Activated T-cell treated with anti-CD3 and anti-CD28 coated beads, Interleukin-2, amount 50 U/mL, for 24 hours (primary cell): ENCODE data around the gene TMEM100.

ENCODE experiments used
- DNase-seq: peaks from one replicate; pipeline ENCODE4 v3.0.0-alpha.2; 2020
- H3K27ac Mint-ChIP-seq: 2 replicates; pipeline ENCODE4 v1.8.0; 2020; ENCODE audit warnings: mild to moderate bottlenecking, mixed read lengths
- H3K27me3 Mint-ChIP-seq: 2 replicates; pipeline ENCODE4 v1.8.0; 2020; ENCODE audit warnings: mixed read lengths
- H3K36me3 Mint-ChIP-seq: 2 replicates; pipeline ENCODE4 v1.8.0; 2020; ENCODE audit warnings: low read depth, mixed read lengths
- H3K4me1 Mint-ChIP-seq: 2 replicates; pipeline ENCODE4 v1.8.0; 2020; ENCODE audit warnings: low read depth, mixed read lengths
- H3K4me3 Mint-ChIP-seq: 2 replicates; pipeline ENCODE4 v1.8.0; 2020; ENCODE audit warnings: mild to moderate bottlenecking, moderate library complexity, mixed read lengths
- H3K9me3 Mint-ChIP-seq: 2 replicates; pipeline ENCODE4 v1.8.0; 2020; ENCODE audit warnings: mixed read lengths

TMEM100 gene

DNA sequence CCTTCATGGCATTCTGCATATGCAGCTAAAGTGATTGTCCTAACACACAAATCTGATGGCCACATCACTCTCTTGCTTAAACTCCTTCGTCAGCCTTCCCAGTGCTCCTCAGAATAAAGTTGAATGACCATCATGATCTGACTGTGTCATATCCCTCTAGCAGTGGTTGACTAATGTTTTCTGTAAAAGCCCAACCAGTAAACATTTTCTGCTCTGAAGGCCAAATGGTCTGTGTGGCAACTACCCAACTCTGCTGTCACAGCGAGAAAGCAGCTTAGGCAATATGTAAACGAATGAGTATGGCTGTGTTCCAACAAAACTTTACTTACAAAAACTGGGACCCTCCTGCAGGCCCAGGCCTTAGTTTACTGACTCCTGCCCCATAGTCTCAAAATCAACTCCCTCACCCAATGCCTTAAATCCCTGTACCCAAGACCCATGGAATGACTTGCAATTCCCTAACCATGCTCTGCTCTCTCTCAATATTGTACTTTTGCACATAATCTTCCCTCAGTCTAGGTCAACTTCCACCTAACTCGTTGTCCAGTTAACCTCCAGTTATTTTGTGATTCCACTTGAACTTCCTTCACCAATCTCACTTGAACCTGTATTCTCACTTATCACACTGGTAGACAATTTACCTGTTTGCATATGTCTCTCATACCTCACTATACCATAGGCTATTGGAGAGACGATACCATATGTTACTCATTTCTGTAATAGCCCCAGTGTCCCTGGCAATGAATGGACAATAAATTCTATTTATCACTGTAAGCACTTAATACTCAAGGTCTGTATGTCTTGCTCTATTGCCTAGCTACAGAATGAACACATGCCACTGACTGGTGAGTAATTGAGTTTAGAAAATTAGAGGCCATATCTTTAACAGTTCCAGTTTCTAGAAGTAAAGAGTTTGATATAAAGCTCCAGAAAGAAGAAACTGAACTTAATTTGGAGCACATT, 29.1 kb downstream of the TMEM100 start:
- H3K27me3 Mint-ChIP-seq: peaks cover 23% of the 10 kb centered on the region
- DNase-seq: no peak
- H3K27ac Mint-ChIP-seq: no peak overlapping the region
- H3K4me3 Mint-ChIP-seq: no peak overlapping the region
- no peaks in the 10 kb centered on the region for H3K36me3 Mint-ChIP-seq
- H3K4me1 Mint-ChIP-seq: no peaks in the 10 kb centered on the region
- H3K9me3 Mint-ChIP-seq: no peaks in the 10 kb centered on the region

GRCh38 chr17:55692276-55692675, 30.4 kb downstream of the TMEM100 start:
- H3K4me1 Mint-ChIP-seq: no peaks in the 10 kb centered on the region
- H3K27ac Mint-ChIP-seq: no peak overlapping the region
- H3K9me3 Mint-ChIP-seq: no peaks in the 10 kb centered on the region
- DNase-seq: no peak
- no peaks in the 10 kb centered on the region for H3K36me3 Mint-ChIP-seq
- H3K27me3 Mint-ChIP-seq: peaks cover 21% of the 10 kb centered on the region
- H3K4me3 Mint-ChIP-seq: no peak overlapping the region

DNA sequence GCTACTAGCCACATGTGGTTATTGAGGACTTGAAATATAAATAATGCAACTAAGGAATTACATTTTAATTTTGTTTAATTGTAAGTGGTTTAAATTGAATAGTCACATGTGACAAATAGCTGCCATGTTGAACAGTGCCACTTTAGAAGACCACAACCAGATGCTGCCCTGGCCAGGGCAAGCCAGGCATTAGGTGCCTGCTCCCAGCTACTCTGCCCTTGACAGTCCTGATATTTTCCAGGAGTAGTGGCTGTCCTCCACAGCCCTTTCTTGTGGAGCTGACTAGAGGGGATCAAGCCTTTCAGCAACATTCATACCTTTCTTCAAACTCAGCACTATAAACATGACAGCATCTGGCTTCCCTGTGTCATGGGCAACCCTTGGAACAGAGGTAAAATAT, 31.0 kb downstream of the TMEM100 start:
- peaks cover 23% of the 10 kb centered on the region for H3K27me3 Mint-ChIP-seq
- H3K27ac Mint-ChIP-seq: no peak overlapping the region
- no peak overlapping the region for H3K4me3 Mint-ChIP-seq
- H3K36me3 Mint-ChIP-seq: no peaks in the 10 kb centered on the region
- no peaks in the 10 kb centered on the region for H3K4me1 Mint-ChIP-seq
- no peak for DNase-seq
- no peaks in the 10 kb centered on the region for H3K9me3 Mint-ChIP-seq

DNA sequence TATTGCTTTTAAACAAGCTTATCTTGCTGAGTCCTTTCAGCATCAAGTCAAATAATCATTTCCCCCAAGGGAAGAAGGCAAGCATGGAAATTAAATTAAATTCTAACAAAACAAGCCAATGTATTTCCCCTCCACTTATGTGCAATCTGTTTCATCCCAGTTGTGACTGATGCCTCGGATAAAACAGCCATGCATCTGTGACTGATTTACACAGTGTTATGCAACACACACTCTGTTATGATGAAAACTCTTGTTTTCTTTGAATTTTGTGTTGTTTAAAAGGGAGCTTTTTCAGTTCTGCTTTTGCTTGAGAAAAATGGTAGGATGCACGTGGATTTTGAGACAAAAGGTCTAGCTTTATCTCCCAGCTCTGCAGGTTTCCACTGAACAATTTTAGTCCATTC, 32.6 kb downstream of the TMEM100 start:
- Mint-ChIP-seq H3K27me3 (peaks cover 26% of the 10 kb centered on the region), H3K4me1 (no peaks in the 10 kb centered on the region), H3K27ac (no peak overlapping the region), H3K36me3 (no peaks in the 10 kb centered on the region), H3K9me3 (no peaks in the 10 kb centered on the region), H3K4me3 (no peak overlapping the region)
- DNase-seq: no peak

DNA sequence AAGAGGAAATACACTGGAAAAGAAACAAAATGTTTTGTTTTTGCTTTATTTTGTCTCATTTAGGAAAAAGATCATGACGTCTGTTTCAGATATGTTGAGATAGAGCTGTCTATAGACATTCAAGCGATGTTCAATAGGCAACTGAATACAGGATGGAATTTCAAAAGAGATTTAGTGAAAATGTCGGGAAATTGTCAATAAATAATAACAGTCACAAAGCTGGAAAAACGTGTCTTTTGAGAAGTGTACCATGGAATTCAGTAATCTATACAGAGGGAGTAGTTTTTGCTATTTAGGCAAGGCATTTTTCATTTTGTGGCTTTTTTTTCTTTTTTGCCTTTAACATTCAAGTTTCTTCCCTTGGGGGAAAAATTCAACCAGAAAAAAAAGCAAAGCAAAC, 33.0 kb downstream of the TMEM100 start:
- Mint-ChIP-seq H3K36me3 (no peaks in the 10 kb centered on the region), H3K4me3 (no peak overlapping the region), H3K27me3 (peaks cover 30% of the 10 kb centered on the region), H3K4me1 (no peaks in the 10 kb centered on the region), H3K27ac (no peak overlapping the region), H3K9me3 (no peaks in the 10 kb centered on the region)
- DNase-seq: no peak

DNA sequence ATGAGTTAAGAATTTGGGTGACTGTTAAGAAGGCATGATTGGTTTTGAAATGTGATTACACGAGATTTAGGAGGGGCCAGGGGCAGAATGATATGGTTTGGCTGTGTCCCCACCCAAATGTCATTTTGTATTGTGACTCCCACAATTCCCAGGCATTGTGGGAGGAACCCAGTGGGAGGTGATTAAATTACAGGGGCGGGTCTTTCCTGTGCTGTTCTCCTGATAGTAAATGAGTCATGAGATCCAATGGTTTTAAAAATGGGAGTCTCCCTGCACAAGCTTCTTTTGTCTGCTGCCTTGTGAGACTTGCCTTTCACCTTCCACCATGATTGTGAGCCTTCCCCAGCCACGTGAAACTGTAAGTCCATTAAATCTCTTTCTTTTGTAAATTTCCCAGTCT, 34.6 kb downstream of the TMEM100 start:
- no peak for DNase-seq
- Mint-ChIP-seq H3K4me1 (no peaks in the 10 kb centered on the region), H3K27ac (no peak overlapping the region), H3K9me3 (no peaks in the 10 kb centered on the region), H3K27me3 (peaks cover 32% of the 10 kb centered on the region), H3K4me3 (no peak overlapping the region), H3K36me3 (no peaks in the 10 kb centered on the region)

DNA sequence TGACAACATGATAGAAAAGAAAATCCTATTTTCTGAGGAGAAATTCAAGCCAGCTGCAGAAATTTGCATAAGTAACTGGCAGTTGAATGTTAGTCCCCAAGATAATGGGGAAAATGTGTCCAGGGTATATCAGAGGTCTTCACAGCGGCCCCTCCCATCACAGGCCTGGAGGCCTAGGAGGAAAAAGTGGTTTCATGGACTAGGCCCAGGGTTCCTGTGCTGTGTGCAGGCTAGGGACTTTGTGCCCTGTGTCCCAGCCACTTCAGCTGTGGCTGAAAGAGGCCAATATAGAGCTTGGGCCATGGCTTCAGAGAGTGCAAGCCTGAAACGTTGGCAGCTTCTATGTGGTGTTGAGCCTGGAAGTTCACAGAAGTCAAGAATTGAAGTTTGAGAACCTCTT, 35.6 kb downstream of the TMEM100 start:
- Mint-ChIP-seq H3K27ac (no peak overlapping the region), H3K4me3 (no peak overlapping the region), H3K9me3 (no peaks in the 10 kb centered on the region), H3K36me3 (no peaks in the 10 kb centered on the region), H3K4me1 (no peaks in the 10 kb centered on the region), H3K27me3 (peaks cover 37% of the 10 kb centered on the region)
- no peak for DNase-seq

DNA sequence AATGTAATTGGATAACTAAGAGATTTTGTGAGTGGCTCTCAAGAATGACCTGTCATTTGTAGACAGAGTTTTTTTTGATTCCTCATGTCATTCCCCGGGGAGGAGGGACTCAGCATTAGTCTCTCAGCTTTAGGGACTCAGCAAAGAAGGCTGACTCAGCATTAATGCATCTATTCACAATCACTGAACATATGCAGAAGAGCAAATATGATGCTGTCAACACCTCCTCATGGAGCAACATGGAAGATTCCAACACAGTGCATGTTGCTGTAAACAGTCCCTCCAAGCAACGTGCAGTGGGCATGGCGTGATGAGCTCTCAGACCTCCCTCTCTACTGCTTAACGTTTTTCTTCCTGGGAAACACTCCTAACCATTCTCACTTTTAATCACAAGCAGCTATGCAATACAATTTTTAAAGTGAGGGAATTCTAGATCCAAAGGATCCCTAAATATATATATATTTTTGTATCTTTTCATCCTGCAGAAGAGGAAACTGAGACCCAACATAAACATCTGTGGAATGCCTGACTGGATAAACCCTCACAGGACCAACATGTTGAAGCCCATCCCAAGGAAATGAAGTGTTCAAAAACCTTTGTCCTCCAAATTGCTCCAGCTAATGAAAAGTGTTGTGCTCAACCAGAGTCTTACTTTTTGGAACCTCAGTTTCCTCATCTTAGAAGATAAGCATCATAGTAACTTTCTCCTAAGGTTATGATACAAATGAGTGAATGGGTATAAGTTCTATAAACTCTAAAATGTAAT, 38.9 kb downstream of the TMEM100 start:
- DNase-seq: no peak
- H3K27ac Mint-ChIP-seq: no peak overlapping the region
- H3K4me3 Mint-ChIP-seq: no peak overlapping the region
- H3K9me3 Mint-ChIP-seq: no peaks in the 10 kb centered on the region
- H3K36me3 Mint-ChIP-seq: no peaks in the 10 kb centered on the region
- H3K4me1 Mint-ChIP-seq: no peaks in the 10 kb centered on the region
- peaks cover 46% of the 10 kb centered on the region for H3K27me3 Mint-ChIP-seq

- Mint-ChIP-seq H3K36me3 (no peaks in the 10 kb centered on the region), H3K27me3 (peaks cover 46% of the 10 kb centered on the region), H3K27ac (no peak overlapping the region), H3K4me1 (no peaks in the 10 kb centered on the region), H3K9me3 (no peaks in the 10 kb centered on the region), H3K4me3 (no peak overlapping the region)
- no peak for DNase-seq
Observed at GRCh38 chr17:55681342-55681700, 41.3 kb downstream of the TMEM100 start.

DNA sequence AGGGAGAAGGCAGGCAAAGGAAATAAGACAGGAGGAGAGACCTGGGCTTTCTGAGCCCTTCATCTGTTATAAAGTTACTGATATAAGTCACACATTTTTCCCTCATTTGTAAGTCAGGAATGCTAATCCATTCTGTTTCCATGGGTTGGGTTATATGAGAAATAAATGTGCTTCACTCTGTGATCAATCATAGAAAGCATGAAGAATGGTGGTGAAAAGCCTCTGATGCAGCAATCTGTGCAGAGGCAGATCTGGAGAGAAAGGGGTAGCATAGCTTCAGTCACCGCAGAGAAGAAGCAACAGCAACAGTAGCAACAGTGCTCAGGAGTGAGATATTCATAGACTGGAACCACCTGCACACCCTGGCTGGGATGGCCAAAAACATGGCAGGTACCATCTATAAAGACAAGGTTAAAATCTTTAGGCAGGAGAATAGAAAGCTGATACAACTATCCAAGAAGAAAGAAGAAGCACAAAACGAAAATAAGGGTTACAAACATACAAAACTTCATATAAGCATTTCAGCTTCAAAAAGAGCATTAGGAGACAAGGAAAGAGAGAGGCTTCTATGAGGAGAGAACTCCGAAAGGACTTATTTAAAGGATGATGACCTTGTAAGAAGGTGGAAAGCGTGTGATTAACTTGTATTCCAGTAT, 41.9 kb downstream of the TMEM100 start:
- H3K4me1 Mint-ChIP-seq: no peaks in the 10 kb centered on the region
- H3K9me3 Mint-ChIP-seq: no peaks in the 10 kb centered on the region
- H3K4me3 Mint-ChIP-seq: no peak overlapping the region
- no peaks in the 10 kb centered on the region for H3K36me3 Mint-ChIP-seq
- H3K27me3 Mint-ChIP-seq: peaks cover 48% of the 10 kb centered on the region
- no peak for DNase-seq
- no peak overlapping the region for H3K27ac Mint-ChIP-seq

GRCh38 chr17:55677446-55677845, 45.2 kb downstream of the TMEM100 start:
- H3K27me3 Mint-ChIP-seq: peaks cover 39% of the 10 kb centered on the region
- H3K27ac Mint-ChIP-seq: no peak overlapping the region
- H3K4me3 Mint-ChIP-seq: no peak overlapping the region
- no peak for DNase-seq
- no peaks in the 10 kb centered on the region for H3K36me3 Mint-ChIP-seq
- H3K4me1 Mint-ChIP-seq: peaks cover 4% of the 10 kb centered on the region
- peaks cover 5% of the 10 kb centered on the region for H3K9me3 Mint-ChIP-seq

GRCh38 chr17:55676274-55676673, 46.4 kb downstream of the TMEM100 start:
- H3K27ac Mint-ChIP-seq: no peak overlapping the region
- no peak for DNase-seq
- no peak overlapping the region for H3K4me3 Mint-ChIP-seq
- peaks cover 5% of the 10 kb centered on the region for H3K9me3 Mint-ChIP-seq
- H3K4me1 Mint-ChIP-seq: peaks cover 4% of the 10 kb centered on the region
- no peaks in the 10 kb centered on the region for H3K36me3 Mint-ChIP-seq
- peaks cover 44% of the 10 kb centered on the region for H3K27me3 Mint-ChIP-seq

DNA sequence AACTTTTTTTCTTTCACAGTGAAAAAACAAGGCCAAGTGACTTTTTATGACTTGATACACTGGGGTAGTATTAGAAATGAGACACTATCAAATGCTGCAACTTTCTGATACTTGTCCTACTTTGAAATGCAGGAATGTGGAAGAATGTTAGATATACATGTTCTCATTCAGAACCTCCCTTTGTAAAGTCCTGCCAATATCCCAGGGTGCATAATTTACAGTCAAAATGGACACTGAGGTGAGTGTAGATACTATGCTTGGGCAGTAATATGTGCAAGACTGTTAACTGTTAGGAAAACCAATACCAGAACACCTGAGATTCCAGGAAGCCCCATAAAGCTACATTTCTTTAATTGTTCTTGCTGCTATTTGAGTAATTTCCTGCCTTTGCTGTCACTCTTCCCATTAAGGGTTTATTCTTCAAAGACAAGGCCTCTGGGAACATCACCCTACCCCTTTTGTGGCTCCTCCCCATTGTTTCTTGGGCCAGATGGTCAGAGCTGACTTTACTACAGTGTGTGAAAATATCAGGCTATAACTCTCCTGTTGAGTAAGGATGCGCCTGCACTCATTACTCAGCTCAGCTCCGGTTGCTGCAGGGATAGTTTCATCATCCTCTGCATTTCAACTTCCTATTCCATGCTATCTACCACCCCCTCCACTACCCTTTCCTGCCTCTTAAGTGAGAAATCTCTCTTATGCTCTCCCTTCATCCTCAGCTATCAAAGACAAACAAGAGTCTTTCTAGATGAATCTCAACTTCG, 48.7 kb downstream of the TMEM100 start:
- peaks cover 5% of the 10 kb centered on the region for H3K9me3 Mint-ChIP-seq
- no peaks in the 10 kb centered on the region for H3K36me3 Mint-ChIP-seq
- H3K27ac Mint-ChIP-seq: no peak overlapping the region
- no peak overlapping the region for H3K4me3 Mint-ChIP-seq
- peaks cover 4% of the 10 kb centered on the region for H3K4me1 Mint-ChIP-seq
- no peak for DNase-seq
- peaks cover 47% of the 10 kb centered on the region for H3K27me3 Mint-ChIP-seq
